ENCODE results near the gene SOS1.
"Not testable (repeated sequence)": the region's sequence is repeated elsewhere in the genome, so short reads cannot be mapped to it uniquely, and the experiment has no call there.

SOS1 gene

DNA sequence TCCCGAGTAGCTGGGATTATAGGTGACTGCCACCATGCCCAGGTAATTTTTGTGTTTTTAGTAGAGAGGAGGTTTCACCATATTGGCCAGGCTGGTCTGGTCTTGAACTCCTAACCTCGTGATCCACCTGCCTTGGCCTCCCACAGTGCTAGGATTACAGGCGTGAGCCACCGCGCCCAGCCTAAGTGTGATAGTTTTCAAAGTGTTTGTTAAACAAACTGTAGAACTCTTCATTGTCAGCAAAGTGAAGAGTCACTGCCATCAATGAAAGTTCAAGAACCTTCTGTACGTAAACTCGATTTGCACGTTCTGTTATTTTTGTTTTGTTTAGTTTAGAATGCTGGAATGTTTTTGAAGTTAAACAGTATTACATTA lies 18.0 kb upstream of the SOS1 start:
- DNase-seq (ENCODE audit: low spot score): no peak

DNA sequence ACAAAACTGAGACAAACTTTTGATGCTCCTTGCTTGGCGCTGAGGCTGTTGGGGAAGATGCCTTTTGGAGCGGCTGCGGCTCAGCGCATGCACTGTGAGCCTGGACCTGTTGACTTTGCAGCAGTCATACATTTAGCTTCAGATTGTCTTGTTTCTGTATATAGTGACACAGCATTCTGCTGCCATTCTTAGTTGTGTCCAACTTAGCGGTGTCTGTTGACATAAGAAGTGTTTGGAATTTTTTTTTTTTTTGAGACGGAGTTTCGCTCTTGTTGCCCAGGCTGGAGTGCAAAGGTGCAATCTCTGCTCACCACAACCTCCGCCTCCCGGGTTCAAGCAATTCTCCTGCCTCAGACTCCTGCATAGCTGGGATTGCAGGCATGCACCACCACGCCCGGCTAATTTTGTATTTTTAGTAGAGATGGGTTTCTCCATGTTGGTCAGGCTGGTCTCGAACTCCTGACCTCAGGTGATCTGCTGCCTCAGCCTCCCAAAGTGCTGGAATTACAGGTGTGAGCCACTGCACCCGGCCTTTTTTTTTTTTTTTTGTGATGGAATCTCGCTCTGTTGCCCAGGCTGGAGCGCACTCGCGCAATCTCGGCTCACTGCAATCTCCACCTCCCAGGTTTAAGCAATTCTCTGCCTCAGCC lies 17.5 kb upstream of the SOS1 start:
- not testable (repeated sequence) for DNase-seq (ENCODE audit: low spot score)

DNA sequence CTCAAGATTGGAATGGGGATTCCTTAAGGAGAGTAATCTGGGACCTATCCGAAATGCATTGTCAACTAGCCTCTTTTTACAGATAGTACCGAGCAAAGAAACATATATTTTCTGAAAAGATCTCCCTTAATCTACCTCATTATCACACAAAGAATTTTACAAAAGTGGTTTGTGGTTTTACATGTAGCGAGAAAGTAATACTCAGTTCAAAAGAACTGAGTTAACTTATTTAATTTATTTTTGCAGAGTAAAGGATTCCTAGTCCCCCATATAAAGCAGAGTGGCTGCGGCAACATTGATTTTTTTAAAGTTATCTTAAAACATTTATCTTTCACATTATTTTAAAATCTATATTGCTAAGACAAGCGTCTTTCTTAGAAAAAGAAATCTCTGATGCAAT lies 15.9 kb upstream of the SOS1 start:
- no peak for DNase-seq (ENCODE audit: low spot score)

DNA sequence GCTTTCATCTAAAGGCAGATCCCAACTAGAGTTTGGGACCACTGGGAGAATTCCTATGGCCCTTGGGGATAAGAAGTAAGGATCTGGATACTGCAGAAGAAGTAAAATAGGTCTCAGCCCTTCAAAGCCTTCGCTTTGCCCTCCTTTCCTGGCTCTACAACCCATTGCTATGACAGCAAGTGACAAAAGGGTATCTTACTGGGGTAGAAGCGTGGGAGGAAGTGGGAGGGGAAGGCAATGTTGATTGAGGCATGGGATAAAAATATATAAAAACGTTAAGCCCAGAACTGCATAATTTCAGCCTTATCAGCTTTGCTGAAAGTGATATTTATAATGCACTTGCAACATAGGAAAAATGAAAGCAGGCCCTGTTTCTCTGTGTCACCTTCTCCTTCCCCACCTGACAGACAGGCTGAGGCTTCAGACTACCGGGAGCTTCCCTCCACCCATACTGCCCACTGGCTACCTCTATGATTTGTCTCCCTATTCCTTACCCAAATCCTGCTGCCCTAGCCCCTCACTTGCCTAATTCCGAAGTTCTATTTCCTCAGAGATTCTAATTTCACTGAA lies 14.9 kb upstream of the SOS1 start:
- no peak for DNase-seq (ENCODE audit: low spot score)

DNA sequence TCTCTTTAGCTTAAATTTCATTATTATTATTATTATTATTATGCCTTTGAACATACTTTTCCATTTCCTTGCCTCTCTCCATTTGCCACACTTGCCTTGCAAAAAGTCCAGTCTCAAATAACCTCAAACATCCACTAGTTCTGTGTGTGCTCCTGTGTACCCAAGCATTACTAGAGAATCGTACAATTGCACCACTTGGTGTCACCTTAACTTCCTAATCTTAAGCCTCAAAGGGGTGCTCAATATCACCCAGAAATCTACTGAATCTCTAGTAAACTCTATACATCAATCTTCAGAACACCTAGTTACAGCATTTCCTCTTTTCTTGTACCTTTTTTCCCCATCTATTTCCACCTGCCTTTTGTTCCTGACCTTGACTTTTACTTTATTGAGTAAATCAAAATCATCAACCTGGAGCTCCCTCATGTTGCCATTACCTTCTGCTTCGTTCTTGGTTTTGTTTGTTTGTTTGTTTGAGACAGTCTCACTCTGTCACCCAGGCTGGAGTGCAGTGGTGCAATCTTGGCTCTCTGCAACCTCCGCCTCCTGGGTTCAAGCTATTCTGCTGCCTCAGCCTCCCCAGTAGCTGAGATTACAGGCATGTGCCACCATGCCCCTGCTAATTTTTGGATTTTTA lies 12.5 kb upstream of the SOS1 start:
- DNase-seq (ENCODE audit: low spot score): no peak

DNA sequence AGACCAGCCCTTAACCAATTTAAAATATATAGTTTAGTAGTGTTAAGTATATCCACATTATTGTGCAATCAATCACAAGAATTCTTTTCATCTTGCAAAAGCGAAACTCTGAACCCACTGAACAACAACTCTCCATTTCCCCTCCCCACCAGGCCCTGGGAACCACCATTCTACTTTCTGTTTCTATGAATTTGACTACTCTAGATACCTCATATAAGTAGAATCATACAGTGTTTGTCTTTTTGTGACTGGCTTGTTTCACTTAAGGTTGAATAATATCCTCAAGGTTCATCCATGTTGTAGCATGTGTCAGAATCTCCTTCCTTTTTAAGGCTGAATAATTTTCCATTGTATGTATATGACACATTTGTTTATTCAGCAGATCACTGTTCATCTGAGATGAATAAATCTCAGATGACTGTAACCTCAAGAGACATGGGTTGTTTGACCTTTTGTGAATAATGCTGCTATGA lies 8.1 kb upstream of the SOS1 start:
- peak; percentile 51 for DNase-seq (ENCODE audit: low spot score)

DNA sequence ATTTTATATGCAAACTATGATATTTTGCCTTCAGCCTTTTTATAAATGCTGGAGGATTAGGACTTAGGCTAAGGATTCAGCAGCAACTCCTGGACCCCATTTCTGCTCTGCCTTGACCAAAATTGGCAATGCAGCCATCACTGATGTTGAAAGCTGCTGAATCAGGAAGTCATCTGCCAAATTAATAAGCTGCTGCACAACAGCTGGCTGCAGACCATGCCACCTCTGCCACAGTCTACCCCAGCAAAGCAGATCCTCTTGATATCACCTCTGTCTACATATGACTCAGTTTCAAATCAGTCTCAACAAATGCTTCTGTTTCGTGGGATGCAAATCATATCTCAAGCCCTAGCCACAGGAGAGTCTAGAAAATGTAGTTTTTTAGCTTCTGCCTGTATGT lies 7.1 kb upstream of the SOS1 start:
- DNase-seq (ENCODE audit: low spot score): no peak

DNA sequence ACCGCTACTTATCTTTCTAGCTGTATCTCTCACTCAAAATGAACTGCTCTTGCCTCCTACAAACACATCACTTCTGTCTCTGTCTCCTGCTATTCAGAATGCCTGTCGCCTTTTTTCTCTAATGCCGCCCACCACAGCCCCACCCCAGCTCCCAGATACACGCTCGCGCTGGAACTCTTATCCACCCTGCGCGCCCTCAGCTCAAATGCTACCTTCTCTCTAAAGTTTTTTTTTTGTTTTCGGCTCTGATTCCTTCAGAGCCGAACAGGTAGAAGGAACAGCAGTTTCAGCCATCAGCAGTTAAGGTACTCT lies 3.9 kb upstream of the SOS1 start:
- no peak for DNase-seq (ENCODE audit: low spot score)

DNA sequence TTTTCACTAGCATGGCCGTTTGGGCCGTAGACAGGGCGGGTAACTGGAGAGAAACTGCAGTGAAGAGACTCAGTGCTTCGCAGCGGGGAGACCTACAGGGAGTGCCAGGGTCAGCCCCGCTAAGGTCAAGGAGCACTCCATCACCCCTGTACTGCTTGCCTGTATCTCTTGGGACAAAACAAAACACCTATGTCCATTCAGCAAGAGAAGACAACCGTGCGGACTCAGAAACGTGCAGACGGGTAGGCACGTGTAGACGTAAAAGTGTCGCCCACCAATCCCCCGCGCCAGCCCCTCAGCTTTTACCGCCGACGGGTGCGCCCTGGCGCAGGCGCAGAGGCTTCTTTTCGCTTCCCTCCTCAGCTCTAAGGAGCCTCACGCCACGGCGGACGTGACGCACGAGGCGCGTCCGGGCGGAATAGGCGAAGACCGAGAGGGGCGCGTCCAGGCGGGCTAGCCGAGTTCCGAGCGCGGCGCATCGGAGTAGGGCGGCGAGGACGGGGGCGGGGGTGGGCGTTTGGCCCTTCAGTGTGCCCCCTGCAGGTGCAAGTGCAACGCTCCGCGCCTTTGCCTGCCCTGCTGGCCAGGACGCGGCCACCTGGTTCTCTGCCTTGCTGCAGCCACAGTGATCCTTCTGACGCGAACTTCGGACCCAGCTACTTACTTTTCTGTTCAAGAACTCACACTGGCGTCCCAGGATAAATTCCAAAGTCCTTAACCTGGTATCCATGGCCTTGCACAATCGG lies 3.3 kb upstream of the SOS1 start:
- DNase-seq (ENCODE audit: low spot score): peak; percentile 97

DNA sequence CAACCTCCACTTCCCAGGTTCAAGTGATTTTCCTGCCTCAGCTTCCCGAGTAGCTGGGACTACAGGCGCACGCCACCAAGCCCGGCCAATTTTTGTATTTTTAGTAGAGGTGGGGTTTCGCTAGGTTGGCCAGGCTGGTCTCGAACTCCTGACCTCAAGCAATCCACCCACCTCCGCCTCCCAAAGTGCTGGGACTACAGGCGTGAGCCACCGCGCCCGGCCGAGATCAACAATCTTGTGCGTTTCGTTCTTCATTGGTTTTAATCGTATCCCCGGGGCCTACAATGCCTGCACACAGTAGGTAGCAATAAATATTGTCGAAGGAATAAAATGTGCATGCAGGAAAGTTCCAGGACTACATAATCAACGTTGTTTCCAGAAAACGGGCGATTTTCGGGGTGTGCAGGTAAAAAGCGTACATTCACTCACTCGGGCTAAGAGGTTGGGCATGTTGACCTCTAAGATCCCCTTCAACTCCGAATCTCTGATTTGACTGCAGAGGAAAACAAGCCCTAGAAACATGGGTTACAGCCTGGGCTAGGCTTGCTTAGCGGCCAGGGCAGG lies 2.7 kb upstream of the SOS1 start:
- DNase-seq (ENCODE audit: low spot score): no peak

DNA sequence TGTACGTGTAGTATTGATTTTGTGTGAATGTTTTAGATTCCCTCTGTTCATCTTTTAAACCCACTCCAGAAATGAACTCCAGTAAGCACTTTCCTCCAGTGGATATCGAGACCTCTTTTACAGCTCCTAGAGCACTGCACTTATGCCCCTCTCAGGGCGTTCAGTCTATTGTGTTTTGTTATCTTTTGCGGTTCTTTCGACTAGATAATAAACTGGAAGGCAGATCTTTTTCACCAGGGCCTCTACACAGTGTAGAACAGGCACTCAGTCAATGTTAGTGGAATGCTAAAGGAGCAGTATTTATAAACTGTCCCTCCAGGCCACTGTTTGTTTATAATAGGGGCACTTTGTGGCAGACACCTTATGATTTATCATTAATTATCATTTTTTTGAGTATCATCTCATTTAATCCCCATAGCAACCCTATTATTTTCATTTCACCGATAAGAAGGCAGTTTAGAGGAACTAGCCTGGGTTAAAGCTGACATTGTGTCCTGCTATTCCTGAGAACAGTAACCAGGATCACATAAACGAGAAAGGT lies 742 bp upstream of the SOS1 start:
- no peak for DNase-seq (ENCODE audit: low spot score)

DNA sequence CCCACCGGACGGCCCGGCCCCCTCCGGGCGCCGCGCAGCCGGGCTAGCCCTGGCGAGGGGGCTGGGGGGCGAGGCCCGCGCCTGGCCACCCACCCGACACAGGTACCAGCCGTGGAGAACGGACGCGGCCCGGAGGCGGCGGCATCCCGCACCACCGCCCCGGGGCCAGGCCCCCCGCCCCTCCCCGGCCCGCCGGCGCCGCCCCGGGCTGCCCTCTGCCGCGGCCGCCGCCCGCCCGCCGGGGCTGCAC lies 405 bp downstream of the SOS1 start:
- no peak for DNase-seq (ENCODE audit: low spot score)

DNA sequence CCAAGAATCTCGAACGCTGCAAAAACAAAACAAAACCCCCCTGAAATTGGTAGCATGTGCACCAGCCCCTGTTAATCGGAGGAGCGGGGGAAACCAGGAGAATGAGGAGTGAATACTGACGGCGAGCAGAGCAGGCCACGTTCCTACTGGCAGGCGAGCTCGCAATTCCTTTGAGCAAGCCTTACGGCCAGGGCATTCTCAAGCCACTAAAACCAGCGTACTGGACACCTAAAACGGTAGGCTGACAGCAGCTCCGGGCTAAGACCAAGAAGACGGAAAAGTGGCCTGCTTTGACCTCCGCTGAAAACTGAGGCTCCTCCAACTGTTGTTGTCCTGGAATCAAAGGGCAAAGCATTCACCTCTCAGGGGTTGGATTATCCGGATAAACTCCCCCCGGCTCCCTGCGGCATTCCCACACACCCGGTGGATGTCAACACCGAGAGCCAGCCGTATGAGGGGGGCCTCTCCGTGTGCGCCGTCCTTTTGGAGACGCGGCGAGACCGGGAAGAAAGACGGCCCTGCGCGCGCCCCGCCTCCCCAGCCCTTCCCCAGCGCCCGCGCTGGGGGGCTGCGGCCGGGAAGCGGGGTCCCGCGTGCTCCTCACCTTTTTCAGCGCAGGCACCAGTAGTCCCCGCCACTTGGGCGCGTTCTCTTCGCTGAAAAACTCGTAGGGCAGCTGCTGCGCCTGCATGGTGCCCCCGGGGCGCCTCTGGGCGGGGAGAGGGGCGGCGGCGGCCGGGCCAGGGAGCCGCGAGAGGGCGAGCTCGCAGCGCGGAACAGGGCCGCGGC lies 925 bp downstream of the SOS1 start:
- peak; percentile 49 for DNase-seq (ENCODE audit: low spot score)

DNA sequence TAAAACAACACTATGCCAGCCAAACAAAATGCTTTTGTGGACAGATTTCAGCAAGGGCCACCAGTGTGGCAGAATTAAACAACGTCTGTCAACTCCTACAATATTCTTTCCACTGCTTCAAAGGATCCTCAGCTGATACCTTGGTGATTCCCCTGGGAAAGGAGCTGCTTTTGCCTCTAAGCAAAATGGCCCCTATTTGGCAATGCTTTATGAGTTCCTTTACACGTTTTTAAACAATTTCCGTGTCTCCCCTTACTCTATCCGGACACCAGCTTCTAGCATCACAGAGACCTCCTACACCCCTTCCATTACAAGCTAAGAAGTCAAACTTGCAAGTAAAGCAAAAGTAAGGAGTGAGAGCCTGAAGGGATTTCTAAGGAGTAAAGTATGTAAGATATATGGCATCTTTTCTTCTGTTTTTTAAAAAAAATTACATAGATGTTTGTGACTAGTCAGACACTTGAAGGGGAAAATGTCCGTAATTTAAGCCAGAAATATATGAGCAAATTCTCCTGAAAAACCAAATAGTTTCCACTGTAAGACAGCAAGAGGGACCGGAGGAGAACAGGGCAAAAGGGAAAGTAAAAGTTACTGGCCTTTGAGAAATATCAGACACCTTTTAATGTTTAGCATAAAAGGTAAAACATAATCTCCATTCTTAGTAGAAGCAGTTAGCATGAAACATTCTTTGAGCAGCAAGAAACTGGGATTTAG lies 1.9 kb downstream of the SOS1 start:
- DNase-seq (ENCODE audit: low spot score): peak; percentile 27

DNA sequence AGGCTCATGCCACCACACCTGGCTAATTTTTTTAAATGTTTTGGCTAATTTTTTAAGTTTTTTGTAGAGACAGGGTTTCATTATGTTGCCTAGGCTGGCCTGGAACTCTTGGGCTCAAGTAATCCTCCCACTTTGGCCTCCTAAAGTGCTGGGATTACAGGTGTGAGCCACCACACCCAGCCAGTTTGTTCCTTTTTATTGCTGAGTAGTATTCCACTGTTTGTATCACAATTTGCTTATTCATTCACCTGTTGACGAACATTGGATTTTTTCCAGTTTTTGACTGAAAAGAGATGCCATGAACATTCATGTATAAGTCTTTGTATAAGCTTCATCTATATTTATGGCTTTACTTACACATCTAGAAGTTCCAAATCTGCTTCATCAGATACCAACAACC lies 5.3 kb downstream of the SOS1 start:
- DNase-seq (ENCODE audit: low spot score): no peak

DNA sequence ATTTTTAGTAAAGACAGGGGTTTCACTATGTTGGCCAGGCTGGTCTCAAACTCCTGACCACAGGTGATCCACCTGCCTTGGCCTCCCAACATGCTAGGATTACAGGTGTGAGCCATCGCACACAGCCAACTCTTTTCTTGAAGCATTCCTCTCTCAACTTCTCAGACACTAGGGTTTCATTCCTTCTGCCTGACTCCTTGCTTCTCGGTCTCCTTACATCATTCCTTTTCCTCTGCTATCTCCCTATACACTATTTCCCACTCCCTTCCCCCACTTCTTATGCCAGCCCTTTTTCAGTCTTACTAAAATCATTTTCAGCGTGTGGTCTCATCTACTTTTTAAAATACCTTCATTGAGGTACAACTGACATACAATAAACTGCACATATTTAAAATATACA lies 6.1 kb downstream of the SOS1 start:
- DNase-seq (ENCODE audit: low spot score): peak; percentile 15

DNA sequence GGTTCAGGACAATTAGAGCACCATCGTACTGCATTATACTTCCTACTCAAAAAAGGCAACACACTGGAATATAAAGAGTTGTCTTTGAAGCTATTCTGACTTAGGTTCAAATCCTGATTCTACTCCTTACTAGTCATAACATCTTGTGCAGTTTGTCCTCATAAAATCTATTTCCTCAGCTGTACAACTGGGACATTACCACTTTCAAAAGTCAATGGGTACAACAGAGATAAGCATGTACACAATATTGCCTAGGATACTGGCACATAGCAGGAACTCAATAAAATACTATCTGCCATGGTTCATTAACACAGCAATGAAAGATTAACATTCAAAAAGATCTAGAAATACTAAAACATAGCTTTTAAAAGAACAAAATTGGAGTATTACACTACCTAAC lies 11.3 kb downstream of the SOS1 start:
- no peak for DNase-seq (ENCODE audit: low spot score)

DNA sequence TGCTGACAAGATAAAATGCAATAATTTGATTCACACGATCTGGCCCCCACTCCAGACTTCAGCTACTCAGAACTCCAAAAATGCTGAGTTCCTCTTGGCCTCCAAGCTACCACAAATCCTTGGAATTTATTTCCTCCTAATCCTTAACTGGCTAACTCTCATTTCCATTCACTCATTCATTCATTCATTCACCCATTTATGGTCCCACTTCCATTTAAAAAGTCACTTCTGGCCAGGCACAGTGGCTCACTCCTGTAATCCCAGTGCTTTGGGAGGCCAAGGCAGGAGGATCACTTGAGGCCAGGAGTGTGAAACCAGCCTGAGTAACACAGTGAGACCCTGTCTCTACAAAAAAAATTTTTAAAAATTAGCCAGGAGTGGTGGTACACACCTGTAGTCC lies 12.5 kb downstream of the SOS1 start:
- no peak for DNase-seq (ENCODE audit: low spot score)

DNA sequence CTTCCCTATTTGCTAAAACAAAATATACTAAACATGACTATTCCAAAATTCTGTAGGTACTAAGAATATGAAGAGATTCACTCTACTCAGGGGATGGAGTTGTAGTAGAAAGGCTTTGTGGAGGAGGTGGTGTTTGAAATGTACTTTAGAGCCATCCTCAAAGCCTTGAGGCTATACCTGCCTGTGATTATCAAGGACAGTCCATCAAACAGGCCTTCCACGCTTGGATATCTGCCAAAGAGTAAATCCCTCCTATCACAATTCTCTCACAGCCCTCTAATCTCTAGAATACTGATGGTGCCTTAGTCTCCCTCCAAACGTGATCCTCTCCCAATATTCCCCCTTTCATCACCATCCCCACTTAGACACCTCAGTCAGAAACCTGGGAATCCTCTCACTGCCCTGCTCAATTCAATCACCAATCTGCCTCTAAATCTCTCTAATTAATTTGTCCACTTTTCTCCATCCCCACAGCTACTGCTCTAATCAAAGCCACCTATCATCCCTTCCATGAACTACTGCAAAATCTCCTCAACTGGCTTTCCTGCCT lies 13.1 kb downstream of the SOS1 start:
- DNase-seq (ENCODE audit: low spot score): no peak

DNA sequence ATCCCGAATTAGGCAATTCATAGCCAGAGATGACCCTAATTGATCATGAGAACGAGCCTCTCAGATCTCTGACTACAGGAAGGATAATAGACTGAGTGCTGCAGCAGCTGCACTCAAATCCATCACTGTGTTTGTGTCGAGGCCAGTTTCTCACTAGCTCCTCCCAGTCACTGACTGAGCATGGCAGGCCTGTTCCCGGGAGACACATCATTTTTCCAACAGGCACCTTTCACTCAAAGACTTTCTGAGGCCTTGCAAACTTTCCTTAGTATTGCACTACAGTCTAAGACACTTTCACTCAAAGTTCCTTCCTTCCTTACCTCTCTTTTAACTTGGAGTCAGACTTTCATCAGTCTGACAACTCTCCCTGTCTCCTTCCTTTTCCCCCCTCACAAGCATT lies 13.7 kb downstream of the SOS1 start:
- DNase-seq (ENCODE audit: low spot score): peak; percentile 20

Measured in kidney tubule cell (primary cell).